HG03354 (cell line): ENCODE data around the gene DAD1.

ENCODE experiments used
- ATAC-seq: cut with Tn5 transposase; IDR thresholded peaks from one replicate; pipeline ENCODE4 v1.9.1; 2021; ENCODE audit warnings: mild to moderate bottlenecking; ENCODE audit not compliant: unreplicated experiment, poor library complexity, severe bottlenecking

Gene DAD1

GRCh38 chr14:22542360-22542759 lies 46.7 kb downstream of the DAD1 start:
- no peak for ATAC-seq

- ATAC-seq, result no peak
Observed at GRCh38 chr14:22541721-22542120, 47.3 kb downstream of the DAD1 start.

DNA sequence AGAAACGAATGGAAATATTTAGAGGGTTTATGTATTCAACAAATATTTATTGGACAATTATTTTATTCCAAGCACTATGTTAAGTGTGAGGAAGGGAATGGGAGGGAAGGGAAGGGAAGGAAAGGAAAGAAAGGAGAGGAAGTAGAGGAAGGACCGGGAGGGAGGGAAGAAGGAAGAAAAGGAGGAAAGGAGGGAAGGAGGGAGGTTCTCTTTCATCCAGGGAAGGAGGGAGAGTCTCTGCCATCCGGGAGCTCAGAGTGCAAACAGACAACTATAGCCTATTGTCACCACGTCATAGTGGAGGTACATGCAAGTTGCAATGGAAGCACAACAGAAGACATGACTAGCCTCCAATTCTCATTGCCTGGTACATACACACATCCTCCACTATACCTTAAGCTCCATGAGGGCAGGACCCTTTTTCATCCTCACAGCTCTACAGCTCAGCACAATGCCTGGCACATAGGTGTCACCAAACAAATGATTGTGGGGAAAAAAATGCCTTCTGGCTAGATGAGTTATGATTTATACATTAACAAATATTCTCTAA lies 48.1 kb downstream of the DAD1 start:
- ATAC-seq, result no peak

DNA sequence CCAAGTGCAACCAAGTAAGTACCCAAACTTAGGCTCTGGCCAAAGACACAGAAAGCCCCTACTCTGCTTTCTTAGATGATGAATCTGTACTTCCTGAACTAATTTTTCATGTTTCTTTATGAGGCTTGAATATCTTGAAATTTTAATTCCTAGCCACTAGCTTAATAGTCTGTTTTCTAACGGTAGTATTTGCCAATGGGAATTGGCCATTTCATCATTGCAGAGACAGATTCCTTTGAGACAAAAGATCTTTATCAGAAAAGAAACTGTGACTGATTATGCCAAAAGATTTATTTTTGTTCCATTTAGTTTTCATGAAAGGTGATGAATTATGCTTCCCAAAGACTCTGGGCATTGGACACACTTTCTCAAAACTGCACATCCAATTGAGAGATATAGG lies 48.7 kb downstream of the DAD1 start:
- ATAC-seq, result no peak

- no peak for ATAC-seq
Observed at GRCh38 chr14:22539831-22540230, 49.2 kb downstream of the DAD1 start.

GRCh38 chr14:22538671-22539228 lies 50.3 kb downstream of the DAD1 start:
- ATAC-seq, result no peak

DNA sequence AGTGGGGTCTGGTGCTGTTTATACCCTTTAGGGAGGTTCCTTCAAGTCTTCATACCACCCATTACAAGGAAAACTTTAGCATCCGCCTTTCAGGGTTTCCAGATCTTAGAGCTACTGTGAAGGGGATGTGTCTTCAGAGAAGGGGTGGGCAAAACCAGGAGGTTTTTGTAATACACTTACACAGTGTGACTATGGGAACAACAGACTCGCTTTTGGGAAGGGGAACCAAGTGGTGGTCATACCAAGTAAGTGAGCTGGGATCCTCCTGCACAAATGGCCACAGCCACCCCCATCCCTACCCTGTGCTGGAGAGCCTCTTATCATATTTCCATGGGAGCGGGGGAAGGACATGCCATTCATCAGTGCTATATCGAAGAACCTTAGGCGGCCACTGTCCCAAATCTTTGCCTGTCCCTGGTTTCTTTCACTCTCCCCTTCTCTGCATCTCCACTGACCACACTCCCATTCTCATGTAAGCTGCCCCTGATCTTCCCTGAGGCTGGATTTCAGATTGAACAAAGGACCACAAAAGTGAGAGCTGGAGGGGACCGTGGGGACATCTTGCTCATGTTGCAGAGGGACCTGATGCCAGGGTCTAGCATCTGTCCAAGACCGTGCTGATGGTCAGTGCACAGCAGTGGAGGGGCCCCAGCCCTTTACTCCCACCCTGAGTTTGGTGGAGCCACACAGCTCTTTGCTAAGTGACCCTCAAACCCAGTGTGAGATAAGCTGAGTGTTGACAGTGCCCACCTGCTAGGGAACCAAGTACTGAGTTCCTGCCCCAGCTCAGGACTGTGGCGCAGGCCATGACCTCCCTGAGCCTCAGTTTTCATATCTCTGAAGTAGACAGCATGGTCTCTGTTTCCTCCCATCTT lies 51.4 kb downstream of the DAD1 start:
- no peak for ATAC-seq

DNA sequence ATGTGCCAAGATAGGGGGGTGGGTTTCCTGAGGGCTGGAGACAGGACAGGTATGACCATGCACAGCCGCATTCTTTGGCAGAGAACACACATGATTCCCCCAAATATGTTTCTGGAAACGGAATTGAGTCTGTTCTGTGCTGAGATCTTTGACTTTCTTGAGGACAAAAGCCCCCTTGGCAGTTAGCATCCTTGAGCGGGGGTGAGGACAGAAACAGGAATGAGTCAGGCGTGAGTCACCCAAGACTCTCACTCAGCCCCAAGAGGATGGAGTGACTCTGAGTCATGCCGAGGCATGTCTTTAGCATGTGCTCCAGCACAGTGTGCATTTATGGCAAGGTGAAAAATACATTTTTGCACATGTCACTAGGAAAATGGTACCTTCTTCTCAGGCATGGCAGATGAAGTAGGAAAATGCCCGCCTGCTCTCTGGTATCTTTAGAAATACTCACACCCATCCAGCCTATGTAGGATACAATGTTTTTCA lies 52.1 kb downstream of the DAD1 start:
- ATAC-seq, result peak; percentile 81

DNA sequence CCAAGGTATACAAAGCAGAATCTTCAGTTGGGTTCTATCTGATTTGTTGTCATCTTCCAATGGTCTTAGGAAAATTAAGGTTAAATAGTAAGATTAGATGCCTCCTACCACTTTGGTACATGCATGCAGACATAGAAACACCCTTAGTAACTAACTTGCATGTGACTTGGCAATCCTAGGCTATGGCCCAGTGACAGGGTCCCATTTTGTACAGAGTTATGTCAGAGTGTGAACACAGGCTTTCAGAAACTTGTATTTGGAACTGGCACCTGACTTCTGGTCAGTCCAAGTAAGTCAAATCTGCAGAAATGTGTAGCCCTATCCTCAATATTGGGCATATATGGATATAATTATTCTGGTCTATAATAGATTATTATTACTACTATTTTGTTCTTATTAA lies 53.1 kb downstream of the DAD1 start:
- ATAC-seq, result no peak

DNA sequence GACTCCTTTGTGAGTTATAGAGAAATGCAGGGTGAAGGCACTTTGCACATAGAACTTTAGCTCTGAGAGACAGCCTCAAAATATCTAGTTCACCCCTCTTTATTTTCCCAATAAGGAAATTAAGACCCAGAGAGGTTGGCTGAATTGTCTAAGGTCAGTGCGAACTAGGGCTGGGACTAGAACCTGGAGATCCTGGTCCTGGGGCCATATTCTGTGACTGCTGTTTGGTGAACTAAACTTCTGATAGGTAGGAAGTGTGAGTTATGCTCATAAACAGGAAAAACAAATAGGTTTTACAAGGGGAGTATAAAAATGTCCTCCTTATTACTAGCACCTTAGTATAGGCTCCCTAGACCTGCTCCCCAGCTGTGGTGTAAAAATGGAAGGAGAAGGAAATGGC lies 53.9 kb downstream of the DAD1 start:
- no peak for ATAC-seq

DNA sequence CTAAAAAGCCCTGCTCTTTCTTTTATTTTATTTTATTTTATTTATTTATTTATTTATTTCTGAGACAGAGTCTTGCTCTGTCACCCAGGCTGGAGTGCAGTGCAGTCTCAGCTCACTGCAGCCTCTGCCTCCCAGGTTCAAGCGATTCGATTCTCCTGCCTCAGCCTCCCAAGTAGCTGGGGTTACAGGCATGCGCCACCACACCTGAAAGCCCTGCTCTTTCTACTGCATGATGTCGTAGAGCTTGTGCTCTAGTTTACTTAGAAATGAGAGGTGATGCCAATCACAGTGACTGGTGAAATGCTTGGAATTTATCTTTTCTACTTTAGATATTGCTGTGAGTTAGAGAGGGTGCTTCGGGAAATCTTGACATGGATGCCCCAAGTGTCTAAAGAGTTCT lies 54.5 kb downstream of the DAD1 start:
- ATAC-seq, result no peak

DNA sequence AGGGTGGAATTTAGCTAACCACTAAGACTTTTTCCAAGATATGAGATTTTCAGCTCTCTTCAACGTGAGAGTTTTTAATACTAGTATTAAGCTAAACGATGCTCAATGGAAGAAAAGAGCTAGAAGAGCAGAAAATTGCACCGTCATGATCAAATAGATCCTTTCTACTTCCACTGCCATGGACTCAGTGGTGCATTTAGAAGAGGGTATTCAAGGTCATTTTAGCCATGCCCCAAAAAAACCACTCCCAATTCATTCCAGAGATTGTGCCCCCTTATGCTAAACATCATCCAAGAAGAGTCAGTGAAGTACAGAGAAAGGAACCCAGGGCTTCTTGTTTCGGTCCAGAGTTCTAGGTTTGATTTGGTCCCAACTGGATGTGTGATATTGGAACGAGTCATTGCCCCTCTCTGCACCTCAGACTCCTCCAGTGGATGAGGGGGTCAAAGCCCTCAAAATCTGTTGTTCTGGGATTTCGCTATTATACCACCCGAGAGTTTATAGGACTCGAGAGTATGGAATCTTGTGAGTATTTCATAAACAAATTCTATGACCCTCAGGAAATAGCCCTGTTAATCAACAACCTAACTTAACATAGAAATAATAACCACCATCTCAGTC lies 55.2 kb downstream of the DAD1 start:
- no peak for ATAC-seq

DNA sequence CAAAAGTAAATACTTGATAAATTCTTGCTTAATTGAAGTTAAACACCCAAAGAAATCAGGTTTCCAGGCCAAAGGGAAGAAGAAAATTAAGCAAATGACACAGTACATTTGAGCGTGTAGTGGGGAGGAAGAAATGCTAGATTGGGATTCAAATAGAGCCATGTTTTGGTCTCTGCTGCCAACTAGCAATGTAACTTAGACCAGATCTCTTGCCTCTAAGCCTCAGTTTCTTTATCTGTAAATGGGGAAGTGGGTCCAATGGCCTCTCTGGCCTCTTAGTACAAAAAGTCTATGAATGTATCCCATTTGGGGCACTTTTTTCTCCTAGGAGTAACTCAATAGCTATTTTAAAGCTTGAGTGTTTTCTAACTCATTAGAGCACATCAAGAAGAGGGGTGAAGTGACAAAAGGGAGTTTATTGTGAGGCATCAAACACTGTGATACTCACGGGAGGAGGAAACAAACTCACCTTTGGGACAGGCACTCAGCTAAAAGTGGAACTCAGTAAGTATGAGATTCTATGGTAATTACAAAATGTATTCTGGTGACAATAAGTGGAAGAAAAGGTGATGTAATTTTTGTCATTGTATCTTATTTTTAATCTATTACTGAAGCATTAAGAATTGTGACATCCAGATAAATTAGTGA lies 55.8 kb downstream of the DAD1 start:
- ATAC-seq, result no peak

GRCh38 chr14:22532345-22533056 lies 56.5 kb downstream of the DAD1 start:
- ATAC-seq, result no peak

- ATAC-seq, result peak; percentile 77
Observed at GRCh38 chr14:22531451-22532344, 57.3 kb downstream of the DAD1 start.

- no peak for ATAC-seq
Observed at GRCh38 chr14:22530127-22530526, 58.9 kb downstream of the DAD1 start.

DNA sequence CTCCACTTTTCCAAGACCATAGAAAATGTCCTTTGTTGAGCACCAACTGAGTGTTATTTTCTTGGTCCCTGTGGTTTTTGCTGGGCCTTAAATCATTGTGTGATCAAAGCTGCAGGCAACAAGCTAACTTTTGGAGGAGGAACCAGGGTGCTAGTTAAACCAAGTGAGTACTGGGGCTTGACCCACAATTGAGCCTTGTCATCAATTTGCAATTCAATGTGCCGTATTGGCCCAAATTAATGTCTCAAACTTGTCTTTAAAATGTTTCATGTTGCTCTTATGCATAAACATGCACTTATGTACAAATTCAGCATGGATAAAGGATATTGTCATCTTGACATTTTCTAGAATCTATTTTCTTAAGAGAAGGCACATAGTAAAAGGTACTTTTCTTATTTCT lies 62.3 kb downstream of the DAD1 start:
- no peak for ATAC-seq

GRCh38 chr14:22526218-22526617 lies 62.8 kb downstream of the DAD1 start:
- ATAC-seq, result no peak

GRCh38 chr14:22524784-22525161 lies 64.3 kb downstream of the DAD1 start:
- ATAC-seq, result no peak
